ENCODE results near the gene CDPF1. TPM values are rescaled to one million over a fixed set of nuclear protein-coding genes. Genes with fewer than 3 reads are reported as not detected.
A peak's percentile ranks its signal among the peaks of the same experiment; 100 is the strongest.

The CDPF1 gene
- total and polyA plus RNA-seq, 10 donors: 7.7 to 19.6 (median 9.5) TPM

DNA sequence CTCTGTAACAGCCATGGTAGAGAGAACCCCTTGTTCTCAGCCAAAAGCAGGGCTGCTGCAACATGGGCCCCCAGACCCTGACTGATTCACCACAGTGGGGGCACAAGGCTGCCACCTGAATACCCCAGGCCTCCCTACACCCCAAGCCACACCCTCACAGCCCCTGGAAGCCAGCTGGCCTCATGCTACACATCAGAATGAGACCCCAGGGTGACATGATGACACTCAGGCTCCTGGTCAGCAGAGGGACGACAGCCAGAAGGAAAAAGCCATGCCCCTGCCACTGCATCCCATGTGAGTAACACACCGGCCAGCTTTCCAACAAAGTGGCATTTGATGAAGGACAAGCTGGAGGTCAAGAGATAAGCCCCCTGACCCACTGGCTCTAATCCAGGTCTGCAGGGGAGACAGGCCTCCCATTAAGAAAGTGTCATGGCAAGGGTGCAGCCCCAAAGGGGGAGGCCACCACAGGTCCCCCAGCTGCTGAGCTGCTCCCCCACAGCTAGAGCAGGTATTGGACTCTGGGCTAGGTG, 2.6 kb downstream of the CDPF1 start:
- no peaks in the 10 kb centered on the region for H3K9me3 ChIP-seq
- no peak for DNase-seq
- peaks cover 10 to 69% (median 27%) of the 10 kb centered on the region in 6 donors for H3K4me1 ChIP-seq
- H3K27me3 ChIP-seq (replicated peaks in 1 of 7): no peaks in the 10 kb centered on the region
- TF ChIP-seq, protein P1, sequence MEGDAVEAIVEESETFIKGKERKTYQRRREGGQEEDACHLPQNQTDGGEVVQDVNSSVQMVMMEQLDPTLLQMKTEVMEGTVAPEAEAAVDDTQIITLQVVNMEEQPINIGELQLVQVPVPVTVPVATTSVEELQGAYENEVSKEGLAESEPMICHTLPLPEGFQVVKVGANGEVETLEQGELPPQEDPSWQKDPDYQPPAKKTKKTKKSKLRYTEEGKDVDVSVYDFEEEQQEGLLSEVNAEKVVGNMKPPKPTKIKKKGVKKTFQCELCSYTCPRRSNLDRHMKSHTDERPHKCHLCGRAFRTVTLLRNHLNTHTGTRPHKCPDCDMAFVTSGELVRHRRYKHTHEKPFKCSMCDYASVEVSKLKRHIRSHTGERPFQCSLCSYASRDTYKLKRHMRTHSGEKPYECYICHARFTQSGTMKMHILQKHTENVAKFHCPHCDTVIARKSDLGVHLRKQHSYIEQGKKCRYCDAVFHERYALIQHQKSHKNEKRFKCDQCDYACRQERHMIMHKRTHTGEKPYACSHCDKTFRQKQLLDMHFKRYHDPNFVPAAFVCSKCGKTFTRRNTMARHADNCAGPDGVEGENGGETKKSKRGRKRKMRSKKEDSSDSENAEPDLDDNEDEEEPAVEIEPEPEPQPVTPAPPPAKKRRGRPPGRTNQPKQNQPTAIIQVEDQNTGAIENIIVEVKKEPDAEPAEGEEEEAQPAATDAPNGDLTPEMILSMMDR (IDR thresholded peaks at IDR 0.05 in 8 of 11, conservative IDR thresholded peaks at IDR 0.05 in 3 of 11): no peak
- TF ChIP-seq POLR2A (IDR thresholded peaks at IDR 0.05) (no peak), POLR2AphosphoS5 (IDR thresholded peaks at IDR 0.05) (no peak)
- no peak overlapping the region for H3K27ac ChIP-seq
- intact Hi-C loops (cut with DNase I; ENCODE audit: low total_unique reads): no loop called here
- 87 to 95% (median 88%) methylated on average over 2 of the region's 2 CpGs for WGBS, 5 donors
- peaks cover 0 to 46% (median 15%) of the 10 kb centered on the region in 6 donors for H3K36me3 ChIP-seq
- no peak overlapping the region for H3K4me3 ChIP-seq

DNA sequence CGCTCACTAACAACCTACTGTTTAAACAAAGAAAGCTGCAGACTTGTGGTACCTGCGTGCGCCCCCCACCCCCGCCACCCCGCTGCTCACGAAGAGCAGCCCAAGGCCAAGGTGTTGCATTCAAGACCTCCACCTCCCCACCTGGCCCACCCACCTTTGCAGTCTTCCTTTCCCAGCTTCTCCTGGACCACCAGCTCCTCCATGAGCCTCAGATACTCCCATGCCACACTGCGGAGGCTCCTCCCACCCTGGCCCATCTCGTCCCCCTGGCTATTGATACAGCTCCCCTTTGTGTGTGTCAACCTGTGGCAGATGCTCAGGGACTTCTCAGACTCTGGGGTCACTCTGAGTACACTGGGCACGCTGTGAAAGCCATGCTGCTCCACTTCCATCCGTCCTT, 3.9 kb downstream of the CDPF1 start:
- no peak overlapping the region for H3K27ac ChIP-seq
- intact Hi-C loops (cut with DNase I; ENCODE audit: low total_unique reads): no loop called here
- peaks cover 10 to 69% (median 26%) of the 10 kb centered on the region in 6 donors for H3K4me1 ChIP-seq

DNA sequence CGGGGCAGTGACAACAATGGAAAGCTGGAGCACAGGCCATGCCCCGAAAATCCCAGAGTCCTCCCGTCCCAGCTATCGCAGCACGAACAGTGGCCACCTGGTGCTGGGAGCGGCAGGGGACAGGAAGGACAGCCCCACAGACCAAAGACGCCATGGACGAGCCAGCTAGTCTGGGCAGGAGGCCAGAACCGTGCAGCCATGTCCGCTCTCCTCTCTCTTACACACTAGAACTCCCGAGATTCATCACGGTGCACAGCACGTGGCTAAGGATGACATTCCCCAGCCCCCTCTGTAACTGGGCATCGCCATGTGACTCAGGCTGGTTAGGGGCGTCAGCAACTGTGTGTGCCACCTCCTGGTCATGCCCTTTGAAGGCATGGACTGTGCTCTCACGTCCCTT, 4.6 kb downstream of the CDPF1 start:
- no peak for DNase-seq
- TF ChIP-seq POLR2AphosphoS5 (IDR thresholded peaks at IDR 0.05): peak in 2 of 3 donors; percentile 35 to 47
- TF ChIP-seq POLR2A (IDR thresholded peaks at IDR 0.05): no peak
- Histone ChIP-seq H3K27me3 (replicated peaks in 1 of 7) (no peaks in the 10 kb centered on the region), H3K4me3 (no peak overlapping the region), H3K4me1 (peaks cover 9 to 69% (median 26%) of the 10 kb centered on the region in 6 donors), H3K36me3 (peaks cover 0 to 46% (median 15%) of the 10 kb centered on the region in 6 donors), H3K9me3 (no peaks in the 10 kb centered on the region), H3K27ac (peak overlapping the region in 2 of 8 donors; percentile 26)
- intact Hi-C loops (cut with DNase I; ENCODE audit: low total_unique reads): no loop called here
- WGBS, 5 donors: 68 to 78% (median 74%) methylated on average over 15 to 16 of the region's 16 CpGs

More for the DNA sequence above, 3.9 kb downstream of the CDPF1 start:
- DNase-seq: no peak
- H3K27me3 ChIP-seq (replicated peaks in 1 of 7): no peaks in the 10 kb centered on the region
- H3K36me3 ChIP-seq: peaks cover 0 to 46% (median 15%) of the 10 kb centered on the region in 6 donors
- WGBS, 5 donors: 95 to 99% (median 96%) methylated on average over 10 of the region's 10 CpGs
- H3K4me3 ChIP-seq: no peak overlapping the region
- no peaks in the 10 kb centered on the region for H3K9me3 ChIP-seq
- TF ChIP-seq, protein P1 (IDR thresholded peaks at IDR 0.05 in 8 of 11, conservative IDR thresholded peaks at IDR 0.05 in 3 of 11): no peak
- no peak for TF ChIP-seq POLR2A (IDR thresholded peaks at IDR 0.05)
- TF ChIP-seq POLR2AphosphoS5 (IDR thresholded peaks at IDR 0.05): no peak

DNA sequence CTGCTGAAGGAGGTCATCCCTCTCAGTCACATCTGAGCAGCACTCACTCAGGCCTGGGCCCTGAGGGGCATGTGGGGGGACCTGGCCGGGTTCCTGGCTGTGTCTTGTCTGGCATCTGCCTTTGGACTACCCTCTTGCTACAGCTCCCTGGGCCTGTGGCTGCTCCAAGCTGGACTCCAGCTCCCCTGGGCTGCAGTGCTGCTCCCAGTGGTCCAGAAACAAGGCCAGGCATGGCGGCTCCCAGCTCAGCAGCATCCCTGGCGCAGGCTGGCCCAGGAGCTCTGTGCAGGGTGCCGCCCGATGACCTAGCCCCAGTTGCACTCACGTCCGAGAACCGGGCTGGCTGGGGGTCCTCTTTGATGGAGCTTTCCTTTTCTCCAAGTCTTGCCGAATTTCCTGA, 5.3 kb downstream of the CDPF1 start:
- no peak overlapping the region for H3K4me3 ChIP-seq
- no peaks in the 10 kb centered on the region for H3K27me3 ChIP-seq (replicated peaks in 1 of 7)
- H3K4me1 ChIP-seq: peaks cover 9 to 73% (median 32%) of the 10 kb centered on the region in 6 donors
- no peak for TF ChIP-seq POLR2A (IDR thresholded peaks at IDR 0.05)
- TF ChIP-seq, protein P1 (IDR thresholded peaks at IDR 0.05 in 8 of 11, conservative IDR thresholded peaks at IDR 0.05 in 3 of 11): no peak
- no peak for TF ChIP-seq POLR2AphosphoS5 (IDR thresholded peaks at IDR 0.05)
- intact Hi-C loops (cut with DNase I; ENCODE audit: low total_unique reads): no loop called here
- no peak overlapping the region for H3K27ac ChIP-seq
- peaks cover 0 to 48% (median 15%) of the 10 kb centered on the region in 6 donors for H3K36me3 ChIP-seq
- H3K9me3 ChIP-seq: no peaks in the 10 kb centered on the region
- 94 to 100% (median 94%) methylated on average over 6 to 9 of the region's 9 CpGs for WGBS, 5 donors
- DNase-seq: no peak
